ENCODE measurements around the gene GEN1.
"Not testable (repeated sequence)": the region's sequence is repeated elsewhere in the genome, so short reads cannot be mapped to it uniquely, and the experiment has no call there.

The GEN1 gene

DNA sequence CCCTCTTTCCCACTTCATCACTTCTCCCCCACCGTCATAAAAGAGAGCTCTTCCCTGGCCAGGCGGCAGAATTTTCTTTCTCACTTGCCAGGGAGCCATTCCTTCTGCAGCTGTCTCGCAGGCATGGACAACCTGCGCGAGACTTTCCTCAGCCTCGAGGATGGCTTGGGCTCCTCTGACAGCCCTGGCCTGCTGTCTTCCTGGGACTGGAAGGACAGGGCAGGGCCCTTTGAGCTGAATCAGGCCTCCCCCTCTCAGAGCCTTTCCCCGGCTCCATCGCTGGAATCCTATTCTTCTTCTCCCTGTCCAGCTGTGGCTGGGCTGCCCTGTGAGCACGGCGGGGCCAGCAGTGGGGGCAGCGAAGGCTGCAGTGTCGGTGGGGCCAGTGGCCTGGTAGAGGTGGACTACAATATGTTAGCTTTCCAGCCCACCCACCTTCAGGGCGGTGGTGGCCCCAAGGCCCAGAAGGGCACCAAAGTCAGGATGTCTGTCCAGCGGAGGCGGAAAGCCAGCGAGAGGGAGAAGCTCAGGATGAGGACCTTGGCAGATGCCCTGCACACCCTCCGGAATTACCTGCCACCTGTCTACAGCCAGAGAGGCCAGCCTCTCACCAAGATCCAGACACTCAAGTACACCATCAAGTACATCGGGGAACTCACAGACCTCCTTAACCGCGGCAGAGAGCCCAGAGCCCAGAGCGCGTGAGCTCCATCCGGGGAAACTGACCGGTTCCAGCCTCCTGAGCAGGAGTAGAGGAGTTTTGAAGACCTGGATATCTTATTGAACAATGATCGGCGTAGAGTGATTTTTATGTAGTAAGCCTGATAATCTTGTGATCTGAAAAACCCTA, 62.7 kb downstream of the GEN1 start, which contains the start of gene MSGN1:
TSS of gene MSGN1 (plus strand) at position 65 of the 850 bp plus-strand sequence. CDS start at position 124, 59 bp downstream.
- TF ChIP-seq, protein P1, sequence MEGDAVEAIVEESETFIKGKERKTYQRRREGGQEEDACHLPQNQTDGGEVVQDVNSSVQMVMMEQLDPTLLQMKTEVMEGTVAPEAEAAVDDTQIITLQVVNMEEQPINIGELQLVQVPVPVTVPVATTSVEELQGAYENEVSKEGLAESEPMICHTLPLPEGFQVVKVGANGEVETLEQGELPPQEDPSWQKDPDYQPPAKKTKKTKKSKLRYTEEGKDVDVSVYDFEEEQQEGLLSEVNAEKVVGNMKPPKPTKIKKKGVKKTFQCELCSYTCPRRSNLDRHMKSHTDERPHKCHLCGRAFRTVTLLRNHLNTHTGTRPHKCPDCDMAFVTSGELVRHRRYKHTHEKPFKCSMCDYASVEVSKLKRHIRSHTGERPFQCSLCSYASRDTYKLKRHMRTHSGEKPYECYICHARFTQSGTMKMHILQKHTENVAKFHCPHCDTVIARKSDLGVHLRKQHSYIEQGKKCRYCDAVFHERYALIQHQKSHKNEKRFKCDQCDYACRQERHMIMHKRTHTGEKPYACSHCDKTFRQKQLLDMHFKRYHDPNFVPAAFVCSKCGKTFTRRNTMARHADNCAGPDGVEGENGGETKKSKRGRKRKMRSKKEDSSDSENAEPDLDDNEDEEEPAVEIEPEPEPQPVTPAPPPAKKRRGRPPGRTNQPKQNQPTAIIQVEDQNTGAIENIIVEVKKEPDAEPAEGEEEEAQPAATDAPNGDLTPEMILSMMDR (IDR thresholded peaks at IDR 0.05; ENCODE audit: low read depth, low read length) = no peak
- DNase-seq (ENCODE audit: extremely low read depth, low read depth) = no peak

DNA sequence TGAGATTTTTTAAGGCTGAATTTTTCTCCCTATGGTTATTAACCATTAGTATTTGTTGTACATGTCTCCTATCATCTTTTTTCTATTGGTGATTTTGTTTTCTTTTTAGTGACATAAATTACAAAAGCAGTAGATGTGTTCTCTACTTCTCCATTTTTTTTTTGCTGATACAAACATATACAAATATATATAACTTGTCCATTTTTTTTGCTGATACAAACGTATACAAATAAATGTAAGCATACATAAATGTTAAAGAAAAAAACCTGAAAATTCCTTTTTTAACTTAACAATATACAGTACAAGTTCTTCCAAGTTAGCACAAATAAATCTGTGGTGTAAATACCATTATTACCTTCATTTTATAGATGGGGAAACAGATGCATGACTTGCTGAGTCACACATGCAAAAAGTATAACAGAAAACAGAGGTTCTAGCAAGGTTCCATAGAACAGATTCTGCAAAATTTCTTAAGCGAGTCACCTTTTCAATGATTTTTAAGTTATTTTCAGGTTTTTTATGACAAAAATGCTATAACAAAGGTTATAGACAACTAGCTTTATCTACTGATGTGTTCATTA, 64.4 kb downstream of the GEN1 start:
- no peak for DNase-seq (ENCODE audit: extremely low read depth, low read depth)
- TF ChIP-seq, protein P1 (IDR thresholded peaks at IDR 0.05; ENCODE audit: low read depth, low read length) = no peak

DNA sequence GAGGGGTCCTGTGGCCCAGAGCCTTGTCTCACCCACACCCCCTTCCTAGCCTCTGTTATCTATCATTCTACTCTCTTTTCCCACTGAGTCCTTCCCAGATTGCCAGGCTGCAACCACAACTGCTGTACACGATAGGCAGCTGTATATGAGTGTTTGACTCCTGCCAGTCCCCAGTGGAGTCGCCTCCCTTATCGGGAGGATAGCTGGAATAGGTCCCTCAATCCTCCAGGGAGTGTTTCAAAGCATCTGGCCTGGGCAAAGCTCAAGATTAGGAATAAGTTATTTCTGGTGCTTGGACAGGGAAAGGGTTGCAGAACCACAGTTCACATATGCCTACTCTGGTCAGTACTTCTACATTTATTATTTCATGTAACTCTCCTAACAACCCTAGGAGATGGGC, 67.1 kb downstream of the GEN1 start:
- DNase-seq (ENCODE audit: extremely low read depth, low read depth) = no peak
- TF ChIP-seq, protein P1 (IDR thresholded peaks at IDR 0.05; ENCODE audit: low read depth, low read length) = no peak

DNA sequence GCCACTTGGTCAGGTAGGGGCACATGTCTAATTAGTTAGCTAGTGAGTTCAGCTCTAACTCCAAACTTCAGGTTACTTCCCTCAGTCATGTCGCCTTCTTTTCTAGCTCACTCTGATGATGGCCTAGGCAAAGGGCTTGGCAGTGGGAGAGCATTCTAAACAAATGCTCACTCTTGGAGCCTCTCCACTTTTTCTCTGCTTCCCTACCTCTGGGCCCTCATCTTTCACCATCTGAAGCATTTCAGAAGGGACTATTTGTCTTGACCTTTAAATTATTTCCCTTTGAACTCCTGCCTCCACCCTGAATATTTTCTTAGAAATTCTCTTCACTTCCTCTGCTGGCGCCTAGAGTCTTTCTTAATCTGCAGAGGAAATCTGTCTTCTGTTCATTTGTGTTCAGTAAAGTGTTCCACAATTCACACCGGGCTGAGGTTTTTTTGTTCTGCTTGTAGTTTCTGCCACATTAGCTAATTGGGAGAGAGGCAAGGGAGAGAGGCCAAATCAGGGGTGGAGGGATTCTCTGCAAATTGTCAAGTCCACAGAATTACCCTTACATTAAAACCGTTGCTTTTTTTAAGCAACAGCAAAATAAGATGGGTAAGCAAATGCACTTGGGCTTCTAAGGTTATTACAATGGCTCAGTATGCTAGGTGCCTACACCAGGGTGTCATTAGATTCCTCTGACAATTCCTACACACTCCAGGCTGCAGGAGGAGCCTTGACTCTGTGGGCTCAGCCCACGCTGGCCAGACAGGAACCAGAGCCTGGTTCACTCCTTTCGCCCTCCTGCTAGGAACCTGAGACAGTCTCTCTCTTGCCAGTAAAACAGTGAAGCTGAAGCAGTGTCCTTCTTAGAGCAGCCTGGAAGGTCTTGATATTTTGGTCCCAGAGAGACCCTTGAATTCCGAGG, 67.9 kb downstream of the GEN1 start:
- TF ChIP-seq, protein P1 (IDR thresholded peaks at IDR 0.05; ENCODE audit: low read depth, low read length) = no peak
- no peak for DNase-seq (ENCODE audit: extremely low read depth, low read depth)

DNA sequence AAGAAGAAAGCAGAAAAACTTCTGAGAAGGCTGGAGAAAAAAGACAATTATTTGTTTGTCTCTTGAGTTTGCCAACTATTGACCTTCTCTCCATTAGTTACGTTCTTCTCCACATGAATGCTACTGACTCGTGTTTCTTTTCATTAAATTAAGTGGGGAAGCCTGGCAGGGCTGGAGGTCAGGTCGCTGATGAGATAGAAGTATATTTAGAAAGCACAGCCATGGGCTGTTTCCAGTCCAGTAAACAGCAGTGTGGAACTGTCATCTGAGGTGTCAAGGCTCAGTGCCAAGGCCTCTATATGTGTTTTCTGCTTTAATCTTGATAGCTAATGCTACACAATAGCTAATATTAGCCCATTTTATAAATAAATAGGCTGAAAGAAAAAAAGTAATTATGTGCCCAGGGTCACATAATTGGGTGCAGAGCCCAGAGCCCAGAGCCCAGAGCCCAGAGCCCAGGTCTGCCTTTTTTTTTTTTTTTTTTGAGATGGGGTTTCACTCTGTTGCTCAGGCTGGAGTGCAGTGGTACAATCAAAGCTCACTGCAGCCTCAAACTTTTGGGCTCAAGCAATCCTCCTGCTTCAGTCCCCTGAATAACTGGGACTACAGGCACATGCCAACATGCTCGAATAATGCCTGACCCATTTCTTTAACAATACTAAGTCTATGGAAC, 68.6 kb downstream of the GEN1 start:
- DNase-seq (ENCODE audit: extremely low read depth, low read depth) = no peak

DNA sequence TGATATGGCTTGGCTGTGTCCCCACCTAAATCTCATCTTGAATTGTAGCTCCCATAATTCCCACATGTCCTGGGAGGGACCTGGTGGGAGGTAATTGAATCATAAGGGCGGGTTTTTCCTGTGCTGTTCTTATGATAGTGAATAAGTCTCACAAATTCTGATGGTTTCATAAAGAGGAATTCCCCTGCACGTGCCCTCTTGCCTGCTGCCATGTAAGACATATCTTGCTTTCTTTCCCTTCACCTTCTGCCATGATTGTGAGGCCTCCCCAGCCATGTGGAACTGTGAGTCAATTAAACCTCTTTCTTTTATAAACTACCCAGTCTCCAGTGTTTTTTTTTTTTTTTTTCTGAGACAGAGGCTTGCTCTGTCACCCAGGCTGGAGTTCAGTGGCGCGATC, 69.7 kb downstream of the GEN1 start:
- not testable (repeated sequence) for DNase-seq (ENCODE audit: extremely low read depth, low read depth)

More for the DNA sequence above, 68.6 kb downstream of the GEN1 start:
- TF ChIP-seq, protein P1 (IDR thresholded peaks at IDR 0.05; ENCODE audit: low read depth, low read length) = no peak

DNA sequence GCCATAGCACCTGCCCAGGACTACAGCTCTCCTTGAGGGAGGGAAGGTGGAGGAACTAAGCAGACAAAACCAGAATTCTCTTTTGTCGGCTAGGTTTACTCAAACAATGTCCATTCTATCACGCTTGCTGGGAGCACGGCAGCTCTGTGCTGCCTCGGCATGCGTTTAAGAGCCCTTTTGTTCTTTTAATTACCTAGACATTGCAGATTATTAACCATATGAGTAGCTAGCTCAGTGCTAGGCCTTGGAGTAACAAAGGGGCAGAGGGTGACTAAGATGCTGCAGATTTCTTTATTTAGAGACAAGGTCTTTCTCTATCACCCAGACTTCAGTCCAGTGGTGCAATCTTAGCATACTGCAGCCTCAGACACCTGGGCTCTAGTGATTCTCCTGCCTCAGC, 73.4 kb downstream of the GEN1 start:
- no peak for DNase-seq (ENCODE audit: extremely low read depth, low read depth)
- TF ChIP-seq, protein P1 (IDR thresholded peaks at IDR 0.05; ENCODE audit: low read depth, low read length) = no peak

All from AG09319 (cell line).